Right lobe of liver (tissue), 6 donors: ENCODE measurements around the gene ALOX12. TPM values are rescaled to one million over a fixed set of nuclear protein-coding genes. Genes with fewer than 3 reads are reported as not detected.

Experiments
- ATAC-seq, 4 donors: fragments of 200-7000 bp; cut with Tn5 transposase; one replicate each; pipeline ENCODE4 v1.9.1; 2020; ENCODE audit warnings: mild to moderate bottlenecking in 4 of 4, moderate library complexity in 4 of 4
- DNase-seq, 3 donors: peaks; one replicate each; pipeline ENCODE4 v3.0.0-alpha.2; 2020
- H3K27ac ChIP-seq, 3 donors: fragments of 200-600 bp; one replicate each; pipeline ENCODE4 v1.8.0; 2022
- H3K27me3 ChIP-seq, 2 donors: fragments of 200-600 bp; one replicate each; pipeline ENCODE4 v1.8.0; 2022
- H3K36me3 ChIP-seq, 4 donors: fragments of 200-600 bp; sonication (generic) in 1 of 4; one replicate each; pipeline versions ENCODE4 v1.5.1 to v1.8.0; 2017 to 2022; ENCODE audit warnings: control low read depth in 1 of 4
- H3K4me1 ChIP-seq, 4 donors: fragments of 200-600 bp; sonication (generic) in 1 of 4; one replicate each; pipeline versions ENCODE4 v1.5.1 to v1.8.0; 2017 to 2022; ENCODE audit warnings: control low read depth in 1 of 4
- H3K4me3 ChIP-seq, 3 donors: fragments of 200-600 bp; one replicate each; pipeline ENCODE4 v1.8.0; 2022
- H3K9me3 ChIP-seq, 4 donors: fragments of 200-600 bp; sonication (generic) in 1 of 4; one replicate each; pipeline versions ENCODE4 v1.5.1 to v1.8.0; 2017 to 2022; ENCODE audit warnings: control low read depth in 1 of 4
- POLR2A ChIP-seq: fragments of 450-650 bp; IDR thresholded peaks from one replicate; pipeline ENCODE4 v1.6.1; 2017; ENCODE audit warnings: antibody characterized with exemption, mild to moderate bottlenecking
- WGBS: methylation state at CpG from one replicate; pipeline ENCODE4 v1.1.6; 2018; ENCODE audit warnings: low coverage, low lambda C conversion rate; ENCODE audit not compliant: insufficient coverage; ENCODE audit errors: missing lambda C conversion rate; 5-methylcytosine and 5-hydroxymethylcytosine counted together
- intact Hi-C, 2 donors: fragments of 100-400 bp; cut with DNase I; formaldehyde crosslinking; loops; one replicate each; pipeline versions ENCODE4 v1.11.2 to v1.14.1; 2022
- microRNA counts: library from miRNA; unstranded; fragments of <30 nt; microRNA quantifications from one replicate; lab custom pipeline; 2016
- small RNA-seq, 2 experiments: library from RNA; depleted of rRNA; stranded (forward); fragments of <200 nt; gene quantifications; one replicate each; pipeline ENCODE3, GENCODE V24; 2016
- total RNA-seq, 6 experiments: library from RNA; depleted of rRNA in 2 of 6; stranded (reverse); fragments of >200 nt in 2 of 6; fragmentation: NEBNext Ultra II Directional in 3 of 6; extraction: Animal tissue kit (Norgen Biotek cat#: 25700) in 3 of 6; gene quantifications; one replicate each; pipeline versions ENCODE4 v1.1.0 to v1.2.4, GENCODE V29; 2016 to 2023
- TF ChIP-seq, protein P1 (sequence below), 4 donors: fragments of 200-600 bp in 3 of 4; fragments of 450-650 bp in 1 of 4; IDR thresholded peaks; one replicate each; pipeline versions ENCODE4 v1.5.1 to v1.8.0; 2016 to 2022; ENCODE audit warnings: antibody characterized with exemption in 4 of 4, mild to moderate bottlenecking in 2 of 4
- donor health status: DM: no; HTN: yes; CAD: no.
- donor health status: DM: no; HTN: no; CAD: no.
- donor health status: DM: no; HTN: no; CAD: no.
- donor health status: DM: no; HTN: yes; CAD: no.
- donor health status: DM: no; HTN: yes; CAD: no.

The ALOX12 gene
- total RNA-seq, 6 experiments from 2014 or later = 0.17 to 0.27 TPM; not detected in 4

DNA sequence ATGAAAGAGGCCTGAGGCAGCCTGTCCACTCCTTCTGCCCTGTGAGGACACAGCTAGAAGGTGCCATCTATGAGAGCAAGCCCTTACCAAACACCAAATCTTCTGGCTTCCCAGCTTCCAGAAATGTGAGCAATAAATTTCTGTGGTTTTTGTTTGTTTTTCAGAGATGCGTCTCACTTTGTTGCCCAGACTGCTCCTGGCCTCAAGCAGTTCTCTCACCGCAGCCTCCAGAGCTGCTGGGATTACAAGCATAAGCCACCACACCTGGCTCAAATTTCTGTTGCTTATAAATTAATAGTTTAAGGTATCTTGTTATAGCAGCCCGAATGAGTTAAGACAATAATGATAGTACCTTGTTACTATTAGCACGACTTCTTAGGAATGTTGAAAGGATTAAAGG is 60.5 kb downstream of the ALOX12 start:
- Histone ChIP-seq H3K36me3 (no peaks in the 10 kb centered on the region), H3K4me1 (no peaks in the 10 kb centered on the region), H3K9me3 (no peaks in the 10 kb centered on the region), H3K27ac (no peak overlapping the region), H3K4me3 (no peak overlapping the region), H3K27me3 (no peaks in the 10 kb centered on the region)
- 84% methylated on average over 4 of the region's 4 CpGs for WGBS
- intact Hi-C loops = no loop called here
- TF ChIP-seq POLR2A = no peak
- TF ChIP-seq, protein P1, sequence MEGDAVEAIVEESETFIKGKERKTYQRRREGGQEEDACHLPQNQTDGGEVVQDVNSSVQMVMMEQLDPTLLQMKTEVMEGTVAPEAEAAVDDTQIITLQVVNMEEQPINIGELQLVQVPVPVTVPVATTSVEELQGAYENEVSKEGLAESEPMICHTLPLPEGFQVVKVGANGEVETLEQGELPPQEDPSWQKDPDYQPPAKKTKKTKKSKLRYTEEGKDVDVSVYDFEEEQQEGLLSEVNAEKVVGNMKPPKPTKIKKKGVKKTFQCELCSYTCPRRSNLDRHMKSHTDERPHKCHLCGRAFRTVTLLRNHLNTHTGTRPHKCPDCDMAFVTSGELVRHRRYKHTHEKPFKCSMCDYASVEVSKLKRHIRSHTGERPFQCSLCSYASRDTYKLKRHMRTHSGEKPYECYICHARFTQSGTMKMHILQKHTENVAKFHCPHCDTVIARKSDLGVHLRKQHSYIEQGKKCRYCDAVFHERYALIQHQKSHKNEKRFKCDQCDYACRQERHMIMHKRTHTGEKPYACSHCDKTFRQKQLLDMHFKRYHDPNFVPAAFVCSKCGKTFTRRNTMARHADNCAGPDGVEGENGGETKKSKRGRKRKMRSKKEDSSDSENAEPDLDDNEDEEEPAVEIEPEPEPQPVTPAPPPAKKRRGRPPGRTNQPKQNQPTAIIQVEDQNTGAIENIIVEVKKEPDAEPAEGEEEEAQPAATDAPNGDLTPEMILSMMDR (IDR thresholded peaks at IDR 0.05) = no peak
- DNase-seq (no peak), ATAC-seq (no peak)

DNA sequence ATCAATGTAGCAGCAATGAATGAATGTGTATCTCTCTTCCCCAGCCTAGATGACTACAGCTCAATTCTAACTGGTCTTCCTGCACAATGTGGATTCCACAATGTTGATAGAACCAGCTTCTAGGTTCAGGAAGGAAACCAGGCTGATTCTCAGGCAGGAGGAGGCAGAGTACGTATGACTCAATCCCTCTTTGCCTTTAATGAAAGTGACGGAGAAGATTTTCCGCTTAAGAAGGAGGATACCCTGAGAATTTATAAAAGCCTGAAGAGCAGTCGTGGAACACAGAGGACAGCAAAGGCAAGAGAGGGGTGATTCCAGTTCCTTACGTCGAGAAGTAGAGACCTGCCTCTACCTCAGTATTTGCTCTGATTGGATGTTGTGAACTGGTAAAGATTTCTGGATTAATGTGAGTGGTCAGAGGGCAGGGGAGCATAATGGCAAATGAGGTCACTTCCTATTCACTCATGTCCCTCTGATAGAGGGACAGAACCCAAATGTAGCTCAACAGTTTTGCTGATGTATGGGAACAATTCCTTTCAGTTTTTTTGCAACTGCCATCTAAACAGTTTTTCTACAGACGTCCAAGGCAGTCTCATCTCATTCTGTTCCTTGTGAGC is 63.1 kb downstream of the ALOX12 start:
- Histone ChIP-seq H3K4me1 (no peaks in the 10 kb centered on the region), H3K27me3 (no peaks in the 10 kb centered on the region), H3K4me3 (no peak overlapping the region), H3K9me3 (no peaks in the 10 kb centered on the region), H3K36me3 (no peaks in the 10 kb centered on the region), H3K27ac (no peak overlapping the region)
- DNase-seq (no peak), ATAC-seq (peak; percentile 33 to 78 (median 50))
- intact Hi-C loops = no loop called here
- TF ChIP-seq POLR2A = no peak
- 58% methylated on average over 7 of the region's 7 CpGs for WGBS

MicroRNA genes within 50 kb of the gene (microRNA counts, 767-probe panel; counts per million panel counts)
- microRNA hsa-miR-195-5p (lab: Ali Mortazavi, UCI) = 237 counts per million
- microRNA hsa-miR-497-5p (lab: Ali Mortazavi, UCI) = 237 counts per million

Small RNA genes within 50 kb of the gene (small RNA-seq; reads per million reads assigned to genes)
- gene AC120057.1 = 0 reads per million in 2 experiments

Other genes with a start within 250 kb of the ALOX12 start
- gene XAF1, start 240.0 kb upstream of the ALOX12 start, total RNA-seq = 10 to 100 TPM; 15.9 to 76.8 (median 42.7) TPM
- 1 to 10 TPM in 1 of 6 experiments, under 1 TPM in 4, not detected in 1; 0.33 to 1.2 (median 0.49) TPM for gene FBXO39, start 219.8 kb upstream of the ALOX12 start, total RNA-seq
- gene TEKT1, start 164.3 kb upstream of the ALOX12 start, total RNA-seq = not detected
- 100 to 1,000 TPM in 3 of 6 experiments, 10 to 100 TPM in 3; 72.5 to 141 (median 108) TPM for gene RNASEK, start 16.6 kb downstream of the ALOX12 start, total RNA-seq
- 1 to 10 TPM in 5 of 6 experiments, under 1 TPM in 1; 0.71 to 3.5 (median 1.5) TPM for gene BCL6B, start 27.0 kb downstream of the ALOX12 start, total RNA-seq
- 10 to 100 TPM; 14.7 to 66.4 (median 39.5) TPM for gene SLC16A13, start 40.0 kb downstream of the ALOX12 start, total RNA-seq
- gene SLC16A11, start 48.0 kb downstream of the ALOX12 start, total RNA-seq = 10 to 100 TPM in 1 of 6 experiments, 1 to 10 TPM in 4, under 1 TPM in 1; 0.84 to 10.2 (median 2.4) TPM
- 1 to 10 TPM in 4 of 6 experiments, under 1 TPM in 2; 0.77 to 2.6 (median 1.5) TPM for gene CLEC10A, start 84.2 kb downstream of the ALOX12 start, total RNA-seq
- gene ASGR2, start 118.8 kb downstream of the ALOX12 start, total RNA-seq = 100 to 1,000 TPM; 412 to 553 (median 461) TPM
- gene ASGR1, start 183.3 kb downstream of the ALOX12 start, total RNA-seq = 100 to 1,000 TPM; 399 to 624 (median 417) TPM
- 1 to 10 TPM; 3.0 to 6.4 (median 4.1) TPM for gene DLG4, start 223.8 kb downstream of the ALOX12 start, total RNA-seq
- gene ACADVL, start 223.9 kb downstream of the ALOX12 start, total RNA-seq = 1,000 to 10,000 TPM in 3 of 6 experiments, 100 to 1,000 TPM in 3; 640 to 1,849 (median 1,071) TPM
- 10 to 100 TPM in 4 of 6 experiments, 1 to 10 TPM in 2; 9.6 to 13.5 (median 12.8) TPM for gene DVL2, start 238.5 kb downstream of the ALOX12 start, total RNA-seq
- gene PHF23, start 243.4 kb downstream of the ALOX12 start, total RNA-seq = 10 to 100 TPM; 16.0 to 24.3 (median 18.2) TPM
- gene GABARAP, start 246.4 kb downstream of the ALOX12 start, total RNA-seq = 100 to 1,000 TPM; 238 to 330 (median 244) TPM